ENCODE measurements around the gene MYBPC2.
"Not testable (repeated sequence)": the region's sequence is repeated elsewhere in the genome, so short reads cannot be mapped to it uniquely, and the experiment has no call there.

The MYBPC2 gene

DNA sequence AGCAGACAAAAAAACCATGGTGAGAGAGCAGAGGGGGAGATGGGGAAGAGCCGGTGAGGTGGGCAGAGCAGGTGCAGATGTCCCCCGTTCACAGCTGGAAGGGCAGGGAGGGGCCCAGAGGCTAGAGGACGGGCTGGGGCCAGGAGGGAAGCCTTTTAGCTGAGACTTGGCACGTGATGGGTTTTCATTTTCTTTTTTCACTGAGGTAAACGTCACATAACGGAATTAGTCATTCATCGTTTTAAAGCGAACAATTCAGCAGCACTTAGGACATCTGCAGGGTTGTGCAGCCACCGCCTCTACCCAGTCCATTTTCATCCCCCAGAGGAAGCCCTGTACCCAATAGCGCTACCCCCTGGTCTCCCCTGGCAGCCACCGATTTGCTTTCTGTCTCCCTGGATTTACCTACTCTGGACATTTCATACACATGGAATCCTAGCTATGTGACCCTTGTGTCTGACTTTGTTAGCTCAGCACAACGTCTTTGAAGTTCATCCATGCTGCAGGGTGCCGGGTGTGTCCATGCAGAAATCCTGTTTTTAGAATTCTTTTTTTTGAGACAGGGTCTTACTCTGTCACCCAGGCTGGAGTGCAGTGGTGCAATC lies 27.6 kb downstream of the MYBPC2 start:
- no peak for FAIRE-seq

DNA sequence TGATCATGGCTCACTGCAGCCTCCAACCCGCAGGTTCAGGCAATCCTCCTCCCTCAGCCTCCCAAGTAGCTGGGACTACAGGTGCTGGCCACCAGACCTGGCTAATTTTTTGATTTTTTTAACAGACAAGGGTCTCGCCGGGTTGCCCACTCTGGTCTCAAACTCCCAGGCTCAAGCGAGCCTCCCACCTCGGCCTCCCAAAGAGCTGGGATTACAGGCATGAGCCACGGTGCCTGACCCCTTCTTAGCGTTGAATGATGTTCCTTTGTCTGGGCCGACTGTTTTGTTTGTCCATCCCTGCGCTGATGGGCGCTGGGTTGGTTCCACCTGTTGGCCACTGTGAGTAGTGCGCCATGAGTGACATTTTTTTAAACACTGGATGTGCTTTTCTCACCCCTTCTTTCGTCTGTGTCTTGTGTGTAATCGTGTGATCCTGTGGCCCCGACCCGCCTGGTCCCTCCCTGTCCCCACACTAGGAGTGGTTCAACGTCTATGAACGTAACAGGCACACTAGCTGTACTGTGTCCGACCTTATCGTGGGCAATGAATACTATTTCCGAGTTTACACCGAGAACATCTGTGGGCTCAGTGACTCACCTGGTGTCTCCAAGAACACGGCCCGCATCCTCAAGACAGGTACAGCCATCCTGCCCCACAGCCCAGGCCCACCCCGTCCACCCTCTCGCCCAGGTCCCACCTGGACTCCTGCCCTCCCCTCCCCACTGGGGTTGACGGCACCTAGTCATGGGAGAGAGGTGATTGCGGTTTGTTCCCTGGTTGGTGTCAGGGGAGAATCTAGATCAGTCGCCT lies 28.6 kb downstream of the MYBPC2 start:
- FAIRE-seq, result no peak

DNA sequence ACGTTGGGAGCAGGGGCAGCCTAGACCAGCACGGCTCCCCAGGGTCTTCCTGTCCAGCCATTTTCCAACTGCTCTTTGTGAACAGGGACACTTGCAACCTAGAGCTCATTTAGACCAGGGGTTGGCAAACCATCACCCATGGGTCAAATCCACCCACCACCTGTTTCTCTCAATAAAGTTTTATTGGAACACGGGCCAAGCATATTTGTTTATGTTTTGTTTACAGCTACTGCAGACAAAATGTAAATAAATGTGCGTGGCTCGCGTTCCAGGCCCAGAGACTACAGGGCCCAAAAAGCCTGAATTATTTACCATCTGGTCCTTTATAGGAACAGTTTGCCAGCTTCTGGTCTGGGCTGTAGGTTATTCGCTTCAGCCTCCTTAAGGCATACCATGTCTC lies 30.3 kb downstream of the MYBPC2 start:
- FAIRE-seq, result no peak

DNA sequence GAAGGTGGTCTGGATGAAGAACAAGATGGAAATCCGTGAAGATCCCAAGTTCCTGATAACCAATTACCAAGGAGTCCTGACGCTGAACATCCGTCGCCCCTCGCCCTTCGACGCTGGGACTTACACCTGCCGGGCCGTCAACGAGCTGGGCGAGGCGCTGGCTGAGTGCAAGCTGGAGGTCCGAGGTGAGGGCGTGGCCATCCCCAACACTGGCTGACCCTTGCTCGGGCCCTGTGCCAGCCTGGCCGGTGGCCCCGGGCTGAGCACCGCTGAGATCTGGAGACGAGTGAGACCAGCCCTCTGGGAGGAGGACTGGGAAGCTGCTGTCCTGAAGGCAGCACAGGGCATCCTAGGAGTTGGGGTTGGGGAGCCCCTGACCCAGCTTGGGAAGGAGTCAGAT lies 31.7 kb downstream of the MYBPC2 start:
- no peak for FAIRE-seq

- FAIRE-seq, result no peak
Measured at GRCh38 chr19:50465000-50465399, 32.3 kb downstream of the MYBPC2 start.

DNA sequence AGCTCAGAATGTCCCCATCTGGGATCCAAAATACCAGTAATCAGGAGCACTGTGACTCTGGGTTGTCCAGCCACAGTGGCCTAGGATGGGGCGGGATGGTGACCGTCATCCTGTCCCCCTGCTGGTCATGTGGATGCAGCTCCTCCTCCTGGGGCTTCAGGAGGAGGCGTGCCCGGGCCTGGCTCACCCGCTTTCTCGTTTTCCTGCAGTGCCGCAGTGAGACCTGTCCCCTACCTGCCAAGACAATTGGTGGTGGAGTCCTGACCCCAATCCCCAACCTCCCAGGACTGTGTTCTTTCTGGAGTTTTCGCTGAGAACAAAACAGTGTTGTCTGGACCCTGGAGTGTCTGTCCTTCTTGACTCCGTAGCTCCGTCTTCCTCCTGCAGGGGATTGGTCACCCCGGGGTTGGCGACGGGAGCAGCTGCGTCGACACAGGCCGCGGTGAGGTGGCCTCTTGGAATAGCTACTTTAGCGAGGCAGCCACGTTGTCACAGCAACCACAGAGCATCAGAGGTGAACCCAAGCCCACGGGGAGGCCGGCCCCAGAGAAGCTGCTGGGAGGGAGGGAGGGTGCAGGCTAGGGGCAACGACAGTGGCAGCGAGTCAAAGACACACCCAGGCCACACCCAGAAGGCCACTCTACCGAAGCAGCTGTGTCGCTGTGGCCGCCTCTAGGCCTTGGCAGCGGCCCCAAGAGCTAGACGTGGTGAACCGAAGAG lies 33.5 kb downstream of the MYBPC2 start:
- FAIRE-seq, result no peak

- no peak for FAIRE-seq
Measured at GRCh38 chr19:50466706-50467039, 34.0 kb downstream of the MYBPC2 start.

DNA sequence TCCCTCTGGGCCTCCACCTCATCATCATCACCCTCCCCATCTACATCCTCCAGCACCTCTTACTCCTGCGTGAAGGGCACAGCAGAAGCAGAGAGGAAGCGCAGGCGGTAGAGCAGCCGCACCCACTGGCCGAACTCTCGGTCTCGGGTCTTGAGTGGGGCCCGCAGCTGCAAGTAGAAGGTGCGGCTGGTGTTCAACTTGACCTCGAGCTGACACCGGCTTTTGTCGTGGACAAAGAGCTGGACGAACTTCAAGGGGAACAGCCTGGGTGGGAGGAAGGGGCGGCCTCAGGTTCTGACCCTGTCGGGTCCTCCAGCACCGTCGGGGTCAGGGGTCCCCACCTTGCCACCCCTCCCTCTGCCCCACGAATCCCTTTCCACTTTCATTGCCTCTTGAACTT lies 34.9 kb downstream of the MYBPC2 start:
- FAIRE-seq, result no peak

DNA sequence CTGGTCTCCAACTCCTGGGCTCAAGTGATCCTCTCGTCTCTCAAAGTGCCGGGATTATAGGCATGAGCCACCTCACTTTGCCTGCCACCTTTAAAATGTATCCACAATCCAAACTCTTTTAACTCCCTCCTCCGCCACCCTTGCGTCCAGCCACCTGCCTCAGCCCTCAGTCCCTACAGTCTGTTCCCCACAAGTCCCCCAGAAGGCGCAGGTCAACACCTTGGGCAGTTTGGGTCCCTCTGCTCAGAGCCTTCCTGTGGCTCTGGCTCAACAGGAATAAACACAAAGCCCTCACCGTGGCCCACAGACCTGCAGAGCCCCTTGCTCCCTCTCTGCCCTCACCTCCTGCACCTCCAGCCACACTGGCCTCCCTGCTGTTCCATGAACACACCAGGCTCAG lies 36.1 kb downstream of the MYBPC2 start:
- FAIRE-seq, result no peak

- FAIRE-seq, result not testable (repeated sequence)
Measured at GRCh38 chr19:50473336-50473735, 40.6 kb downstream of the MYBPC2 start.

DNA sequence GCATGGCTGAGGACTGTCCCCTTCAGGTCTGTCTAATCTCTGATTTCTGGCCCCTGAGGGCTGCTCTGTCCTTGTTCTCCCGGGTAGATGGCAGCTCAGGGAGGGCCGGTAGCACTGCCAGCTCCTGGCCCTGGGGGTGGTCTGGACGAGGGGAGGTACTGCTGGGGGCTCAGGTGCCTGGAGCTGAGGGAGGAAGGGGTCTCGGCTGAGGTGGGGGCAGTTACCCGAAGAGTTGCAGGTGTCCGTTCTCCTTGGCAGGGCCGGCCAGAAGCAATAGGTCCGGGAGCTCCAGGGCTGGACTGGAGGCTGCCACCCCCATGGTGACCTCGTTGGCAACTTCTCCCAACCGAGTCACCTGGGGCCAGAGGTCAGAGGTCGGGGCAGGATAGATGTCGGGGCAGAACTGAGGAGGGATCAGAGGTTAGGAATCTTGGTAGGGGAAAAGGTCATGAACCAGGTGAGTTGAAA lies 42.4 kb downstream of the MYBPC2 start:
- no peak for FAIRE-seq

- no peak for FAIRE-seq
Measured at GRCh38 chr19:50475736-50476223, 43.1 kb downstream of the MYBPC2 start.

- no peak for FAIRE-seq
Measured at GRCh38 chr19:50476224-50476906, 43.7 kb downstream of the MYBPC2 start, which contains the start of the genes EMC10 and GARIN5A. Gene EMC10 (plus strand): TSS chr19:50476507. CDS start chr19:50476545, 38 bp downstream. Gene GARIN5A (minus strand): TSS chr19:50476848. CDS start chr19:50476388, 460 bp downstream.

DNA sequence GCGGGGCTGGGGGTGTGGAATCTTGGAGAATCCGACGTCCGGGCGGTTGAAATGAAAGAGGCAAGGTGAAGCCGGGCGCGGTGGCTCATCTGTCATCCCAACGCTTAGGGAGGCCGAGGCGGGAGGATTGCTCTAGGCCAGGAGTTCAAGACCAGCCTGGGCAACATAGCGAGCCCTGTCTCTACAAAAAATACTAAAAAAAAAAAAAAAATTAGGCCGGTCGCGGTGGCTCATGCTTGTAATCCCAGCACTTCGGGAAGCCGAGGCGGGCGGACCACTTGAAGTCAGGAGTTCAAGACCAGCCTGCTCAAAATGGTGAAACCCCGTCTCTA lies 44.2 kb downstream of the MYBPC2 start:
- no peak for FAIRE-seq

DNA sequence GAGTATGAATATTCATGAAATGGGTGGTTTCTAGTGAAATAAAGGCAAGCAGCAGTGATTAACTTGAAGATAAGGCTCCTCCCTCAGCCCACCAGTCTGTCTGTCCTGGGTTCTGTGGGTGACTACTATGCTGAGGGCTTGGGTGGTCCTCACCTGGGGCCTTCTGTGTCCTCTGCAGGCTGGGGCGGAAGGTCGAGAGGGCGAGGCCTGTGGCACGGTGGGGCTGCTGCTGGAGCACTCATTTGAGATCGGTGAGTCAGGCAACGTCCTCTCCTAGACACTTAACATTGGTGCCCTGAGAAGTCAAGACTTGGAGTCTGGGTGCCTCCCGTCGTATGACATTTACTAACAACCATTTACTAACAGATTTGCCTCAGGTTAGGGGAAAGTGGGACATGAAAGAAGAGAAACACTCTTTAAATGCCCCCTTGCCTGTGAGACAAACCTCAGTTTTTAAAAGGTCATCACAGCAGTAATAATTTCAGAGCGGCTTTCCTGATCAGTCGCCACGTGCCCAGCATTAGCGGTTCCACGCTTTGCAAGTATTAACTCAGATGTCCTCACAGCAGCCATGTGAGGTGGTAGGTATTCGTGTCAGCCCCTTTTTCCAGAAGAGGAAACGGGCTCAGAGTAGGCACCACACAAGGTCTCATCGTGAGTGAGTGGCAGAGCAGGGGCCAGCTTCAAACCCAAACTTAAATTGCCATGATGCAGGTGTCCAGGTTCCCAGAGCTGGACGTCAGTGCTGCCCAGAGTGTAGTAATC lies 45.2 kb downstream of the MYBPC2 start:
- FAIRE-seq, result no peak

- FAIRE-seq, result no peak
Measured at GRCh38 chr19:50478901-50479715, 46.4 kb downstream of the MYBPC2 start.

- FAIRE-seq, result no peak
Measured at GRCh38 chr19:50479761-50480251, 47.1 kb downstream of the MYBPC2 start.

GRCh38 chr19:50480281-50481111 lies 47.8 kb downstream of the MYBPC2 start:
- FAIRE-seq, result no peak

DNA sequence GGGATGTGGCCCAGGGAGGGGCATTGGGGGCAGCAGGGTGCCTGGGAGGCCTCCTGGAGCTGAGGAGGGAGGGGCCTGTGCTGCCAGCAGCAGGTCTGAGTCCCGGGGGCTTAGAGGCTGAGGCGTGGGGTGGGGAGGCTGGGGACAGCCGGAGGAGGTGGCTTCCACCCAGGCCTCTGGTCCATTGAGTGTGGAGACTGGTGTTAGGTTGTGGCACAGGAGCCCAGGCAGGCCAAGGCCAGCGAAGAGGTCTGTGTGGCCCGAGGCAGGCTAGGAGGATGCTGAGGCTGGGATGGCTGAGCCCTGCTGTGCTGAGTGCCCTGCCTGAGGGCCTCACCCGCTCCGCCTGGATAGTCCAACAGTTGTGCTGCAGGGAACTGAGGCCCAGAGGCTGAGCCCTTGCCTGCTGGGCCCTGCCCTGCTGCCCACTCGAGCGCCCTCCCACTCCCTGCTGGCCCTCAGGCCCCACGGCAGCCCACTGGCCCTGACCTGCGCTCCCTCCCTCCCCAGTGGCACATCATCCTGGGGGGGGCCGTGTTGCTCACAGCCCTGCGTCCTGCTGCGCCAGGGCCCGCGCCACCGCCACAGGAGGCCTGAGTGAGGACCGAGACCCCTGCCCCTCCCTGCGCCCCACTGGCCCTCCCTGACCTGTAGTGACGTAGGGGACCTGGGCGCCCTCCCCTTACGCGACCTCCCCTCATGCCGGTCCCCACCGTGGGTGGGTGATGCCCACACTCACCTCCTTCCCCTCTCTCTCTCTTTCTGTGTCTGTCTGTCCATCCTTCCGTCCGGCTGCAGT lies 48.9 kb downstream of the MYBPC2 start:
- FAIRE-seq, result no peak
